HG02571 (cell line): ENCODE results near the gene TFDP3.

Source experiments
- ATAC-seq: cut with Tn5 transposase; IDR thresholded peaks from one replicate; pipeline ENCODE4 v1.9.1; 2021; ENCODE audit warnings: mild to moderate bottlenecking, moderate library complexity; ENCODE audit not compliant: unreplicated experiment

Gene TFDP3

GRCh38 chrX:133218329-133218728 is at the start of gene TFDP3:
TSS of gene TFDP3 (minus strand) at chrX:133218354. CDS start at chrX:133218259, 95 bp downstream.
- ATAC-seq: no peak

GRCh38 chrX:133267621-133268020 is 49.5 kb upstream of the TFDP3 start:
- ATAC-seq: no peak

GRCh38 chrX:133265331-133265730 is 47.2 kb upstream of the TFDP3 start:
- ATAC-seq: no peak

GRCh38 chrX:133258481-133258880 is 40.3 kb upstream of the TFDP3 start:
- no peak for ATAC-seq

GRCh38 chrX:133254666-133255065 is 36.5 kb upstream of the TFDP3 start:
- ATAC-seq: no peak

GRCh38 chrX:133251204-133251603 is 33.0 kb upstream of the TFDP3 start:
- ATAC-seq: no peak

GRCh38 chrX:133250184-133251100 is 32.3 kb upstream of the TFDP3 start:
- no peak for ATAC-seq

- no peak for ATAC-seq
These were observed 31.3 kb upstream of the TFDP3 start for GRCh38 chrX:133249266-133250058.

GRCh38 chrX:133248177-133248576 is 30.0 kb upstream of the TFDP3 start:
- no peak for ATAC-seq

- ATAC-seq: no peak
These were observed 28.8 kb upstream of the TFDP3 start for GRCh38 chrX:133246921-133247320.

GRCh38 chrX:133235830-133236229 is 17.7 kb upstream of the TFDP3 start:
- ATAC-seq: no peak

- no peak for ATAC-seq
These were observed 14.2 kb upstream of the TFDP3 start for GRCh38 chrX:133232331-133232730.

- no peak for ATAC-seq
These were observed 11.2 kb upstream of the TFDP3 start for GRCh38 chrX:133229361-133229760.

- ATAC-seq: no peak
These were observed 2.4 kb downstream of the TFDP3 start for GRCh38 chrX:133215747-133216146.

- no peak for ATAC-seq
These were observed 3.1 kb downstream of the TFDP3 start for GRCh38 chrX:133215017-133215416.

GRCh38 chrX:133214301-133214700 is 3.9 kb downstream of the TFDP3 start:
- ATAC-seq: no peak

GRCh38 chrX:133213117-133213516 is 5.0 kb downstream of the TFDP3 start:
- no peak for ATAC-seq

- ATAC-seq: no peak
These were observed 10.4 kb downstream of the TFDP3 start for GRCh38 chrX:133207751-133208150.

GRCh38 chrX:133191739-133192039 is 26.5 kb downstream of the TFDP3 start:
- no peak for ATAC-seq

GRCh38 chrX:133190877-133191738 is 27.0 kb downstream of the TFDP3 start:
- no peak for ATAC-seq

- ATAC-seq: no peak
These were observed 29.0 kb downstream of the TFDP3 start for GRCh38 chrX:133189195-133189594.
